Gastroesophageal sphincter (tissue), 4 donors: ENCODE measurements around the gene TDRD10. TPM values are rescaled to one million over a fixed set of nuclear protein-coding genes. Genes with fewer than 3 reads are reported as not detected.

Experiments
- ATAC-seq: fragments of 150-250 bp; one replicate; pipeline ENCODE4 v1.9.1; 2016; ENCODE audit warnings: mild to moderate bottlenecking, moderate library complexity
- H3K27ac ChIP-seq, 4 donors: fragments of 200-600 bp; sonication (generic) in 3 of 4; 1 replicate in 3 of 4; 2 replicates in 1 of 4; pipeline ENCODE4 v1.5.1; 2016 to 2019
- H3K27me3 ChIP-seq: fragments of 200-600 bp; sonication (generic); one replicate; pipeline ENCODE4 v1.5.1; 2019
- H3K36me3 ChIP-seq, 2 donors: fragments of 200-600 bp; sonication (generic); one replicate each; pipeline ENCODE4 v1.5.1; 2019; ENCODE audit warnings: control low read depth in 1 of 2
- H3K4me1 ChIP-seq, 3 donors: fragments of 200-600 bp; sonication (generic); 1 replicate in 2 of 3; 2 replicates in 1 of 3; pipeline ENCODE4 v1.5.1; 2016 to 2019; ENCODE audit warnings: control low read depth in 2 of 3
- H3K4me3 ChIP-seq, 2 donors: fragments of 200-600 bp; sonication (generic); one replicate each; pipeline ENCODE4 v1.5.1; 2019; ENCODE audit warnings: mild to moderate bottlenecking in 1 of 2, moderate library complexity in 1 of 2
- H3K9me3 ChIP-seq, 3 donors: fragments of 200-600 bp; sonication (generic); one replicate each; pipeline ENCODE4 v1.5.1; 2017 to 2019; ENCODE audit warnings: control low read depth in 2 of 3
- CTCF ChIP-seq, 4 experiments: fragments of 200-600 bp in 2 of 4; fragments of 450-650 bp in 2 of 4; sonication (generic) in 1 of 4; IDR thresholded peaks; one replicate each; pipeline ENCODE4 v1.5.1; 2017 to 2019; ENCODE audit warnings: antibody characterized with exemption in 4 of 4, mild to moderate bottlenecking in 2 of 4, moderate library complexity in 2 of 4
- EP300 ChIP-seq: sonication (generic); formaldehyde crosslinking; IDR thresholded peaks from one replicate; pipeline ENCODE4 v1.6.1; 2017; ENCODE audit warnings: antibody characterized with exemption, mild to moderate bottlenecking
- POLR2A ChIP-seq, 2 donors: fragments of 450-650 bp; IDR thresholded peaks; one replicate each; pipeline ENCODE4 v1.6.1; 2017; ENCODE audit warnings: antibody characterized with exemption in 2 of 2, mild to moderate bottlenecking in 2 of 2, moderate library complexity in 1 of 2
- POLR2AphosphoS5 ChIP-seq: sonication (generic); formaldehyde crosslinking; IDR thresholded peaks from one replicate; pipeline ENCODE4 v1.6.1; 2017; ENCODE audit warnings: antibody characterized with exemption
- WGBS, 2 donors: methylation state at CpG; one replicate each; pipeline ENCODE4 v1.1.5; 2018; ENCODE audit warnings: low coverage in 1 of 2; 5-methylcytosine and 5-hydroxymethylcytosine counted together
- total RNA-seq, 4 donors: library from RNA; depleted of rRNA; stranded (reverse); fragments of >200 nt; gene quantifications; one replicate each; pipeline ENCODE4 v1.1.0, GENCODE V29; 2016

The TDRD10 gene
- total RNA-seq, 4 donors from 2014 or later: 1.4 to 3.3 (median 2.8) TPM

GRCh38 chr1:154520333-154520732, 18.3 kb downstream of the TDRD10 start:
- Histone ChIP-seq H3K27ac (peak overlapping the region in 1 of 4 donors; percentile 26), H3K36me3 (no peaks in the 10 kb centered on the region), H3K4me3 (no peak overlapping the region), H3K27me3 (peaks cover 3% of the 10 kb centered on the region), H3K4me1 (no peaks in the 10 kb centered on the region), H3K9me3 (no peaks in the 10 kb centered on the region)
- 23 to 37% methylated on average over 2 to 3 of the region's 3 CpGs for WGBS, 2 donors
- TF ChIP-seq POLR2A (IDR thresholded peaks at IDR 0.05): no peak
- TF ChIP-seq EP300: no peak
- no peak for TF ChIP-seq POLR2AphosphoS5
- TF ChIP-seq CTCF (IDR thresholded peaks at IDR 0.05): no peak
- ATAC-seq: no peak

- TF ChIP-seq CTCF (IDR thresholded peaks at IDR 0.05): no peak
- TF ChIP-seq POLR2A (IDR thresholded peaks at IDR 0.05): no peak
- TF ChIP-seq EP300: no peak
- TF ChIP-seq POLR2AphosphoS5: no peak
- Histone ChIP-seq H3K27me3 (peaks cover 3% of the 10 kb centered on the region), H3K4me1 (no peaks in the 10 kb centered on the region), H3K4me3 (no peak overlapping the region), H3K27ac (no peak overlapping the region), H3K36me3 (no peaks in the 10 kb centered on the region), H3K9me3 (no peaks in the 10 kb centered on the region)
- no peak for ATAC-seq
- 41 to 67% methylated on average over 3 of the region's 3 CpGs for WGBS, 2 donors
These were observed 19.7 kb downstream of the TDRD10 start for GRCh38 chr1:154521695-154522094.

GRCh38 chr1:154524881-154525280, 22.9 kb downstream of the TDRD10 start:
- H3K4me3 ChIP-seq: no peak overlapping the region

GRCh38 chr1:154527192-154527591, 25.2 kb downstream of the TDRD10 start:
- no peak for ATAC-seq

More at GRCh38 chr1:154524881-154525280, 22.9 kb downstream of the TDRD10 start:
- Histone ChIP-seq H3K27me3 (no peaks in the 10 kb centered on the region), H3K4me1 (no peaks in the 10 kb centered on the region), H3K36me3 (no peaks in the 10 kb centered on the region), H3K27ac (no peak overlapping the region), H3K9me3 (no peaks in the 10 kb centered on the region)
- no peak for ATAC-seq
- TF ChIP-seq POLR2A (IDR thresholded peaks at IDR 0.05): no peak
- no peak for TF ChIP-seq POLR2AphosphoS5
- TF ChIP-seq CTCF (IDR thresholded peaks at IDR 0.05): no peak
- TF ChIP-seq EP300: no peak

More at GRCh38 chr1:154527192-154527591, 25.2 kb downstream of the TDRD10 start:
- no peaks in the 10 kb centered on the region for H3K36me3 ChIP-seq
- H3K4me1 ChIP-seq: no peaks in the 10 kb centered on the region
- WGBS, 2 donors: 49 to 69% methylated on average over 5 to 6 of the region's 6 CpGs
- no peak overlapping the region for H3K27ac ChIP-seq
- no peak overlapping the region for H3K4me3 ChIP-seq
- H3K9me3 ChIP-seq: no peaks in the 10 kb centered on the region
- H3K27me3 ChIP-seq: no peaks in the 10 kb centered on the region
- TF ChIP-seq POLR2AphosphoS5: no peak
- TF ChIP-seq POLR2A (IDR thresholded peaks at IDR 0.05): no peak
- TF ChIP-seq EP300: no peak
- TF ChIP-seq CTCF (IDR thresholded peaks at IDR 0.05): no peak
